ENCODE results near the gene AKAP6.

AKAP6 gene

GRCh38 chr14:32692441-32692840 is 363.3 kb downstream of the AKAP6 start:
- no peak for DNase-seq

DNA sequence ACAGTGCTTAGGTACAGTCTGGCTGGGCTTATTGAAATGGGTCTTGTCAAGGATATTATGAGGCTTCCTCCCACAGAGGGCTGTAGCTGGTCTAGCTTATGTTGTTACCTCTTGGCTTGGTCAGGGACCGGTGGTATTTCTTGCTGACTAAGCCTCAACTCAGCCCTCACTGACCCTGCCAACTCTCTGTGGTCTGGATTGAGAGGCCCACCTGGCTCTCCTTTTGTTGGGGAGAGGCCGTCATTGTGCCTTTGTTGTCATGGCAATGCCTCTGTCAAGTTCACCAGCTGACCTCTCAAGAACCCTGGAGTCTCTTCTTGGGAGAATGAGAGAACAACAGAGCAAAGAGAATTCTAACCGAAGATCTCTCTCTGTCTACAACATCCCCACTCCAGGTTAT is 364.0 kb downstream of the AKAP6 start:
- no peak for DNase-seq

GRCh38 chr14:32694795-32695449 is 365.8 kb downstream of the AKAP6 start:
- no peak for DNase-seq

DNA sequence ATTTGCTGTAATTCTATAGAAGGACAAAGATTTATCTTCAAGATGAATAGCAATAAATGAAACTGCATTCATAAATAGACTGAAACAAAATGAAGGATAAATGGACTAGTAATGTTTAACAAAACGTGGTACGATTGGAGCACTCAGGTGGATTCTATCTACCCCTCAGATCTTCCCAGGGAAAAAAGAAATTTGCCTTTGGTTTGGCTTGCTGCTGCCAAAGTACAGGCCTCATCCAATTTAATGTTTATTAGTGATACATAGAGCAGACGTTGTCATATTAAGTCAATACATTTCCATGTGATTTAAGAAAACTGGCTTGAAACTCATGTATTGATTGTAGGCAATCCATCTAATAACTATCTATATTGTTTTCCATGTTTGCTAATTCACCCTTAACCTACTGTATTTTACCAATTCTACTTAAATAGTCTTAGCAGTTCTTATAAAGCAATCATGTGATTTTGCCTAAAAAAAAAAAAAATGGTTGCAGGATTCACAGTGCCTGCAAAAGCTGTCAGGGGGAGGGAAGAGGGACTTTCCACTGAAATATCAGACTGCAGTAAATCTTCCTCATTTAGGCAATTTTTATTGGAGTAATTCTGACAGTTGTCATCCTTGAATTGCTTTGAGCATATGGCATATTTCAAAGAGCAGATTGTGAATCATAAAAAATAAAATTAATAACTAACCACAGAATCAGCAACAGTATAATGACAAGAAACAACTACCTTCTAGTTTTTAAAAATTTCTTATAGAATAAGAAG is 367.4 kb downstream of the AKAP6 start:
- DNase-seq, result no peak

- DNase-seq, result no peak
Observed at GRCh38 chr14:32697114-32697513, 368.0 kb downstream of the AKAP6 start.

DNA sequence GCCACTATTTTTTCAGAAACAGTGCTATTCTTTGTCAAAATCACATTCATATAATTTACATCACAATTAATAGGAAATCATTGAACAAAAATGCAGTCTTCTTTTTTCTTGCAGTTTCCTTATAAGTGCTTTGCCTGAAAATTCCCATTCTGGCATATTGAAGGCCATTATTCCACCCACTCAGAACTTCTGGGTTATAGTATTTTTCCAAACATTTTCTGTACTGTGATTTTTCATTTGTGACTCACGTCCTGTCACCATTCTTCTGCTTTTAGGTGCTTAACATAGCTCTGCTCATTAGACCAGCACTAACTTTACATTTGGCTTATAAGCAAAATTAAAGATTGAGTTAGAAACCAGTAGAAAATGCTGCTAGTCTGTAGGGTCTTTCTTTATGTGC is 368.6 kb downstream of the AKAP6 start:
- no peak for DNase-seq

GRCh38 chr14:32698831-32699230 is 369.7 kb downstream of the AKAP6 start:
- DNase-seq, result no peak

GRCh38 chr14:32701475-32701874 is 372.4 kb downstream of the AKAP6 start:
- DNase-seq, result no peak

GRCh38 chr14:32702088-32702487 is 373.0 kb downstream of the AKAP6 start:
- no peak for DNase-seq

DNA sequence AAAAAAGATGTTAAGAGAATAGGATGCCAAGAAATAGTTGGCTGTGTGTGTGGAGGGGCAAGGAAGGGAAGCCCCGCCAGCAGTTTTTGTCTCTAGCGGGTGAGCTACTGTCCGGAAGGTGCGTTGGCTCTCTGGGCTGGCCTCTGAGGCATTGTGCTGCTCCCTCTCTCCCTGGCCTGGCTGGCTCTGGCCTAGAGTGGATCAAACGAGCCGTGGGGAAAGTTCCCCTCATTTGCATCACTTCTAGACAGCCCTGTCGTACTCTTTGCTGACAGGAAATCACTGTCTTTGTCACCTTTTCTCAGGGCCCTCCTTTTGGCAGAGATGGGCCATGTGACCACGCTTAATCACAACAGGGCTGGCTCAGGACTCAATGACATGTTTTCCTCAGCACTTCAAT is 373.5 kb downstream of the AKAP6 start:
- no peak for DNase-seq

DNA sequence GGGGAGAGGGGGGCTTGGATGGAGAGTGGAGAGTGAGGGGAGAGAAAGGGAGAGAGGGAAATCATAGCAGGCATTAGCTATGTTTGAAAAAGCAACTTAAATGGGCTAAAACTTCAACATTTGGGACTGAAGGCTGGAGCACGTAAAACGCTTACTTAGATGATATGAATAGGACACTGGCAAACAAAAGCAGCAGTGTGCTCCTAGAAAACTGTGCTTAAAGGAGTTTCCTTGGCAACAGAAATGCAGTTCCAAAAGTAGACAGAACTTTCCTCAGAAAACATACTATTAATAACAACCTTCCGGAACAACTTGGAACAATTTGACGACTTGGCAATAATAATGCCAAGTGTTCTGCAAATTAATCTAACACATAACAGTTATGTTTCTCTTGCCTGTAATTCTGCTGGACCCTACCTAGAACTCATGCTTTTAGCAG is 374.1 kb downstream of the AKAP6 start:
- DNase-seq, result no peak

- DNase-seq, result no peak
Observed at GRCh38 chr14:32706721-32707519, 377.8 kb downstream of the AKAP6 start.

GRCh38 chr14:32707742-32708500 is 378.8 kb downstream of the AKAP6 start:
- DNase-seq, result no peak

DNA sequence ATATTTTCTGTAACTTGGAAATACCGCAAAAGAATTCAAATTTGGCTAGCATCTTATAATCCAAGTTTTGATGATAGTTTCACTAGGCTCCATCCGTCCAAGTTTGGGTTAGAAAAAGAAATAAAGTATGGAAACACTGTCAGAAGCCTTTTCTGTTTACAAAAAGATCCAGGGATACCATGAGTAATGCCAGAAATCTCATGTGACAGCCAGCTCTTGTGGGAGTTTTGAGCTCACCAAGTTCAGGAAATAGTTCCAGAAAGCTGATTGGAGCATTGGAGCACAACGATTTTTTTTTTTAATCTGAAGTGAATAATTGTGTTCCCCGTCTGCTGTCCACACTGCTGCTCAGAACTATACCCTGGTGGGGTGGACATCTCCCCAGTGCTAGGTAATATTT is 379.9 kb downstream of the AKAP6 start:
- DNase-seq, result no peak

- no peak for DNase-seq
Observed at GRCh38 chr14:32710231-32710671, 381.2 kb downstream of the AKAP6 start.

DNA sequence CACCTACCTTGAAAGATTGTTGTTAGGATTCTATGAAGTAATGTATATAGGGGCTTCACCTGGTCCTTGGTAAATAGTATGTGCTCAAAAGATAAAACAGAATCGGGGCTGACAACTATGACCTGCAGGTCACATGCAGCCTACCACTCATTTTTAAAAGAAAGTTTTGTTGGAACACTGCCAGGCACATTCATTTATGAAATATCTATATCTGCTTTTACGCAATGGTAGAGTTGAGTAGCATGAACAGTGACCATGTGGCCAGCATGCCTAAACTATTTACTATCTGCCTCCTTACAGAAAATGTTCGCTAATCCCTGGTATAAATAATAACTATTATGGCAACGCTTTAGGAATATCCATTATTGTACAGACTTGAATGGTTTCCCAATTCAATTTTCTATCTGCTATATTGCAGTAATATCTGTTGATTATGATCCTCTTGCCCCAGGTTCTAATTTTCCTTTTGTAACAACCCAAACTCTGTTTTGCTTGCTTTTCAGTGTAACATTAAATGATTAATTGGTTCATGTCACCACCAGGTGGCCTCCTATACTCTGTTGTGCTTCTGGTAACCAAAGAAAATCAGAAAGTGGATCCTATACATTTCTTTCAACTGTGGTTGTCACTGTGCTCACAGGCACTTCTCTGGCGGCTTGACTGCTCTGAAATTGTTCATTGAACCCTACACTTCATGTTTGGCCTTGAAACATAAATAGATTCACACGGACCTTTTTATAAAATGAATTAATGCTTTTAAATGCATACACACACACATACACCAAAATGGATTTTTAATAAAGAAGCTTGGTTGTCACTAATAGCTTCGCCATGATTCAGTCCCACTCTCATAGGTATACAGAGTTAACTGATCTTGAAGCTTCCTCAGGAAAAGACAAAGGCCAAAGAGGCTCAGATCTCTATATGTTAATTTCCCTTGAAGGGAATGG is 381.9 kb downstream of the AKAP6 start:
- no peak for DNase-seq

- no peak for DNase-seq
Observed at GRCh38 chr14:32713856-32714255, 384.8 kb downstream of the AKAP6 start.

GRCh38 chr14:32719601-32720000 is 390.5 kb downstream of the AKAP6 start:
- DNase-seq, result no peak

DNA sequence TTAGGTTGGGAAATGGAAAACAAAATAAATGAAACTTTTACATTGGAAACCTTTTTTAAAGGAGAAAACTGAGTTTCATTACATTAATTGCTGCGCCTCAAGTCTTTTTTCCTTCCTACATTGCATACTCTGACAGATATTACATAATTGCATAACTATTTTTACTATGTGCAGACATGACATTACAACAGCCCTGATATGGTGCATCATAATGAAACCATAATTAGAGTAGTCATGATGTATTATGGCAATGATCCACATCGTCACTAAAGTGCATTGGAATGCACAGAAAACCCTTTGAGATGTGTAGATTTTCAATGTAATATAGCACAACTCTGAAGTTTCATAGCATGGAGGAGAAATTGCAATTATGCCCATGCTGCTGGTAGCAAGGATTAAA is 391.8 kb downstream of the AKAP6 start:
- DNase-seq, result no peak

DNA sequence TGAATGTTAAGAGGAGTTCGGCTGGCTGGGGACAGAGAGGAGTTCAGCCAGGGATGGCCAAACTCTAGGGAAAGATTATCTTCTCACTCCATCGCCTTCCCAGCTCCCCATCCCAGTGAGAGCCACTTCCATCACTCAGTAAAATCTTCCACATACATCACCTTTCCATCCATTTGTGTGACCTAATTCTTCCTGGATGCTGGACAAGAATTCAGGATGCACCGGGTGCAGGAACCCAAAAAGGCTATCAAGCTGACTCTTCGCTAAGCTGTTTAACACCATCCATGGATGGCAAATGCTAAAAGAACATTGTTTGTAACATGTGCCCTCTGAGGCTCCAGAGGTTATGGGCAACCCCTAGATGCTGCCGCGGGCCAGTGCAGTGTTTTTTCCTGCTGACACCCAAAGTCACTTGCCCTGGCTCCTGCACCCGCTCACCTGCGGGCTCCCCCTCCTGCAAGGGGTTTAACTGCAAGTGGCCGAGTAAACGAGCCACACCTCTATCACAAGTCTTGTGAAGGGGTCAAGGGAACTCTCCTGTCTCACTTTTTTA is 393.6 kb downstream of the AKAP6 start:
- DNase-seq, result no peak

DNA sequence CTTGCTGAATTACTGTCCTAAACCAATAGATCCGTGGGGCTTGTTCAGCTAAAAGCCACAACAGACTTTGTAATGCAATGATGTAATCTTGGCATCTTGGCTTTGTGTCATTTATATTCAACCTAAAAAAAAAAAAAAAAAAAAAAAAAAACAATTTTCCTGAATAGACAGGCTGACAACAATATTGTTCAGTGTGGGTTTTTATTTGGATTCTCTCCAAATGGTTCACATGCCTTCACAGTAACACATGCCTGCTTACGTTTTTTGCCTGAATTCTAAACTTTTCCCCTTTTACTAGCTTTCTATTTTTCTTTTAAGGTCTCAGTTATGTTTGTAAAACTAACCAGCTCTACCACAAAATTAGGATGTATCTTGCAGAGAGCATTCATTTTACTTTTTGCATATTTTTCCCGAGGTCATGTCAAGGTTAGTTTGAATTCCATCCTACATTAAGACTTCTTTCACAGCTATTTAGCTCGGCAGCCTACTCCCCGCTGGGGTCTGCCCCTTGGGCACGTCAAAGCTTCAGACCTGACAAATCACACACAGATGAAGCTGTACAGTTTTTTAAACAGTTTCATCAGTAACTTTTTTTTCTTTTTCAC is 395.9 kb downstream of the AKAP6 start:
- no peak for DNase-seq
